SK-N-MC (cell line): ENCODE measurements around the gene TSPAN4.

Experiments
- EZH2 ChIP-seq: fragments of 200-600 bp; sonication (generic); IDR thresholded peaks from one replicate; pipeline ENCODE4 v1.6.1; 2017; ENCODE audit warnings: antibody characterized with exemption
- FOXP2 ChIP-seq: optimal IDR thresholded peaks from 2 replicates; pipeline ENCODE3; 2011; ENCODE audit warnings: mild to moderate bottlenecking, moderate library complexity; ENCODE audit not compliant: insufficient read depth; ENCODE audit errors: extremely low read length, control extremely low read depth
- POLR2AphosphoS5 ChIP-seq: IDR thresholded peaks from 2 replicates; pipeline ENCODE4 v1.6.1; 2012; ENCODE audit warnings: mild to moderate bottlenecking, low read depth, low read length, borderline replicate concordance

GRCh38 chr11:846496-847098 is 3.9 kb downstream of the TSPAN4 start:
- TF ChIP-seq FOXP2 (no peak), POLR2AphosphoS5 (no peak), EZH2 (no peak)
